Measurements from ENCODE around the gene LCT. TPM values are rescaled to one million over a fixed set of nuclear protein-coding genes. Genes with fewer than 3 reads are reported as not detected.
A peak's percentile ranks its signal among the peaks of the same experiment; 100 is the strongest.
"Not testable (repeated sequence)": the region's sequence is repeated elsewhere in the genome, so short reads cannot be mapped to it uniquely, and the experiment has no call there.

The LCT gene
- total RNA-seq, 1 donor from 2014 or later, result 0.51 TPM

GRCh38 chr2:135822855-135823254, 14.1 kb downstream of the LCT start:
- no peaks in the 10 kb centered on the region for H3K27me3 Mint-ChIP-seq
- intact Hi-C loops (cut with micrococcal nuclease), result loop anchor here (5.0 kb wide), 1 partner anchor 234 kb away; no protein-coding TSS in a partner anchor
- no peak for DNase-seq
- no peak overlapping the region for H3K4me3 Mint-ChIP-seq
- peaks cover 40% of the 10 kb centered on the region for H3K4me1 Mint-ChIP-seq
- H3K36me3 Mint-ChIP-seq (ENCODE audit: low read depth), result peaks cover 24% of the 10 kb centered on the region
- H3K9me3 Mint-ChIP-seq, result peaks cover 13% of the 10 kb centered on the region
- peak overlapping the region; percentile 30 for H3K27ac Mint-ChIP-seq

DNA sequence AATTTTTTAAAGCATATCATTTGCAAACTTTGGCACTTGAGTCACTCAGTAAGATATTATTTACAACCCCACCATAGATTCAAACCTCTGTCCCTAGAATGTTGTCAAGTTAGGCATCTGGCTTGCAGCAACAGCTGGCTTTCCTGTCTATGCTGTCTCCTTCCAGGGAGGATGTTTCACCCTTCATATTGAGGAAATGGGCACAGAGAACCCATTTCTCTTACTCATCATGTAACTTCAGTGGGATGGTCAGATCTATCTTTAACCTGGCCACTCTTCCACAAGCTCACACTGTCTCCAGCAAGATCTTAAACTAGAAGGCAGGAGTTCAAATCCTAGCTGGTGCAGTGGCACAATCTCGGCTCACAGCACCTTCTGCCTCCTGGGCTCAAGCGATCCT, 15.8 kb downstream of the LCT start:
- peaks cover 25% of the 10 kb centered on the region for H3K36me3 Mint-ChIP-seq (ENCODE audit: low read depth)
- DNase-seq, result no peak
- H3K4me3 Mint-ChIP-seq, result peak overlapping the region; percentile 74
- peak overlapping the region; percentile 72 for H3K27ac Mint-ChIP-seq
- H3K4me1 Mint-ChIP-seq, result peaks cover 40% of the 10 kb centered on the region
- no peaks in the 10 kb centered on the region for H3K27me3 Mint-ChIP-seq
- intact Hi-C loops (cut with micrococcal nuclease), result loop anchor here (5.0 kb wide), 1 partner anchor 236 kb away; no protein-coding TSS in a partner anchor
- peaks cover 13% of the 10 kb centered on the region for H3K9me3 Mint-ChIP-seq

DNA sequence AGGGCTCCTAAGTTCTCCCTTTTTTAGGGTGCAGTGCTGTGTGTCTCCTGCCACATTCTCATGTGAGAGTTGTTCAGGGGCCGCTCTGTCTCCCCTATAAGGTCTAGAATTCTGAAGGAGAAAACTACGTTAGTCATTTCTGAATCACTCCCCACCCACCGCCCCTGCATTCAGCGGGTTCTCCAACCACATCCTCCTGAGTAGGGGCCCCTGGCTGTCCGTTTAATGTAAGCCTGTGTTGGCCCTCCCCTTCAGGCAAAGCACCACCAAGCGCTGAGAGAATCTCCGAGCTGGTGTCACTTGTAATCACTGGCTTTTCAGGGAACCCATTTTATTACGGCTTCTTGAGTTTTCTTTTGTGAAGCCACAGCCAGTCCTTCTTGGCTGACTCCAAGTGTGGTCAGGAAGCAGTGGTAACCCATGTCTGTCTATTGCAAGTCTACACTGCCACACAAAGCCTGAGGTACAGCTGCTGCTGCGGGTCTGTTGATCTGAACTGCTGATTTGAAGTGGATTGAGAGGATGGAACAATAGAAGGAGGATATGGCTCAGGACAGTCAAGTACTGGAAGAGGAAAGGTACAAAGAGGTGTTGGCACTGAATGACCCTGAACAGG, 16.9 kb downstream of the LCT start:
- H3K4me3 Mint-ChIP-seq, result peak overlapping the region; percentile 74
- peak; percentile 93 for DNase-seq
- peaks cover 27% of the 10 kb centered on the region for H3K36me3 Mint-ChIP-seq (ENCODE audit: low read depth)
- peak overlapping the region; percentile 83 for H3K27ac Mint-ChIP-seq
- intact Hi-C loops (cut with micrococcal nuclease), result loop anchor here (1.0 to 5.0 kb wide), 6 partner anchors 20 to 768 kb away; partner anchors contain the start of genes RAB3GAP1 and UBXN4
- H3K9me3 Mint-ChIP-seq, result peaks cover 13% of the 10 kb centered on the region
- peaks cover 44% of the 10 kb centered on the region for H3K4me1 Mint-ChIP-seq
- no peaks in the 10 kb centered on the region for H3K27me3 Mint-ChIP-seq

GRCh38 chr2:135818937-135819610, 17.9 kb downstream of the LCT start:
- H3K27ac Mint-ChIP-seq, result peak overlapping the region; percentile 83

GRCh38 chr2:135817951-135818350, 19.0 kb downstream of the LCT start:
- Mint-ChIP-seq H3K4me1 (peaks cover 45% of the 10 kb centered on the region), H3K36me3 (ENCODE audit: low read depth) (peaks cover 15% of the 10 kb centered on the region), H3K4me3 (no peak overlapping the region), H3K9me3 (peaks cover 15% of the 10 kb centered on the region), H3K27ac (no peak overlapping the region), H3K27me3 (no peaks in the 10 kb centered on the region)
- DNase-seq, result no peak
- intact Hi-C loops (cut with micrococcal nuclease), result loop anchor here (5.0 to 10.0 kb wide), 4 partner anchors 153 to 417 kb away; partner anchors contain the start of gene CXCR4

More at GRCh38 chr2:135818937-135819610, 17.9 kb downstream of the LCT start:
- peaks cover 13% of the 10 kb centered on the region for H3K9me3 Mint-ChIP-seq
- H3K36me3 Mint-ChIP-seq (ENCODE audit: low read depth), result peaks cover 25% of the 10 kb centered on the region
- DNase-seq, result peak; percentile 82
- H3K4me3 Mint-ChIP-seq, result peak overlapping the region; percentile 27
- no peaks in the 10 kb centered on the region for H3K27me3 Mint-ChIP-seq
- peaks cover 46% of the 10 kb centered on the region for H3K4me1 Mint-ChIP-seq
- intact Hi-C loops (cut with micrococcal nuclease), result loop anchor here (5.0 to 10.0 kb wide), 4 partner anchors 154 to 416 kb away; partner anchors contain the start of gene CXCR4

DNA sequence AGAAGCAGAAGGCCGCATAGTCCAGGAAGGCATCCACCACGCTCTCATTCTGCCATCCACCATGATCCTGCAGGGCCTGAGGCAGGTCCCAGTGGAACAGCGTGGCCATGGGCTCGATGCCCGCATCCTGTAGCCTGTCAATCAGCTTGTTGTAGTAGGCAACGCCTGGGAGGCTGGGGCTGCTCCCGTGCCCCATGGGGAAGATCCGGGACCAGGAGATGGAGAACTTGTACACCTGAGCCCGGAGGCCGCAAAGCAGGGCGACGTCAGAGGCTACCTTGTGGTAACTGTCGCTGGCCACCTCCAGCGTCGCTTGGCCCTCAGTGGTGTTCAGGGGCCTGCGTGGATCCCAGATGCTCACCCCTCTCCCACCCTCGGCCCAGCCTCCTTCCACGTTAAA, 19.5 kb downstream of the LCT start:
- H3K4me1 Mint-ChIP-seq, result peaks cover 41% of the 10 kb centered on the region
- peaks cover 10% of the 10 kb centered on the region for H3K36me3 Mint-ChIP-seq (ENCODE audit: low read depth)
- peaks cover 12% of the 10 kb centered on the region for H3K9me3 Mint-ChIP-seq
- H3K27ac Mint-ChIP-seq, result no peak overlapping the region
- no peak overlapping the region for H3K4me3 Mint-ChIP-seq
- H3K27me3 Mint-ChIP-seq, result no peaks in the 10 kb centered on the region
- intact Hi-C loops (cut with micrococcal nuclease), result loop anchor here (5.0 to 10.0 kb wide), 4 partner anchors 153 to 417 kb away; partner anchors contain the start of gene CXCR4
- DNase-seq, result no peak

DNA sequence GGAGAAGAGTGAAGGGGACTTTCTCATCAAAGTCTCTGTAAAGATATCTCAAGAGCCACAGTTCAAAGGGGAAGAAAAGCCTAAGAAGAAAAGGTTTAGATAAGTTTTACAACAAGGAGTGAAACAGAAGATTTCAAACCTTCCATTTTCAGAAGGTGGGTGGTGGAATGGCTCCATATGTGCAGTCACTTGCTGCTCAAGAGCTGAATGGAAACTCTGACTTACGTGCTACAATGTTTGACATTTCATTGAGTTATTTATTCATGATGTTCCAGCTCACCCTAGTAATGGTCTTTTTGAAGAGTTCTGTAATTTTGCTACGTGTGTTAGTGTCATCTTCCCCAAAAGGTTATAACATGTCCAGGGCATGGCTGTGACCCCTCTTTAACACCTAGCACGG, 21.7 kb downstream of the LCT start:
- Mint-ChIP-seq H3K27me3 (no peaks in the 10 kb centered on the region), H3K9me3 (peaks cover 19% of the 10 kb centered on the region), H3K27ac (peak overlapping the region; percentile 90), H3K36me3 (ENCODE audit: low read depth) (peaks cover 13% of the 10 kb centered on the region), H3K4me3 (peak overlapping the region; percentile 17), H3K4me1 (peaks cover 25% of the 10 kb centered on the region)
- DNase-seq, result no peak
- intact Hi-C loops (cut with micrococcal nuclease), result loop anchor here (1.0 to 10.0 kb wide), 5 partner anchors 18 to 420 kb away; partner anchors contain the start of gene CXCR4

DNA sequence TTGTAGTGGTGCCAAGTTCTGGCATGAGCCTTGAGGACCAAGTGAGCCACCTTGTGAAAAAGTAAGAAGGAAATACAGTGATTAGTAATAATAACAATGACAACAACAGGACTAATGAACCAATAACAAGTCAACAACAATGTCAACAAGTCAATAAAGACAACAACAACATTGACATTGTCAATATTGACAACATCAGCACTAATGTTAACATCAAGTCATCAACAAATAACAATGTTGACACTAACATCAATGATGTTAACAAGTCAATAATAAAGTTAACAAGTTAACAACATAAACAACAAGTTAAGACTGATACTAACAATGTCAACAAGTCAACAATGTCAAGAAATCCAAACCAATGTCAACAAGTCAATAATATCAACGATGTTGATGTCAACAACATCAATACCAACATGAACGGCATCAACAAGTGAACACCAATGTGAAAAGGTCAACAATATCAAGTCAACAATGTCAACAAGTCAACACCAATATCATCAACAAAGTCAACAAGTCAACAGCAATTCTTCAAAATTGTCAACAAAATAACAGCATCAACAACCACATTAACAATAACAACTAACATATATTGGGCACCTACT, 24.0 kb downstream of the LCT start:
- no peak overlapping the region for H3K4me3 Mint-ChIP-seq
- no peak for DNase-seq
- H3K27ac Mint-ChIP-seq, result no peak overlapping the region
- peaks cover 10% of the 10 kb centered on the region for H3K4me1 Mint-ChIP-seq
- intact Hi-C loops (cut with micrococcal nuclease), result loop anchor here (10.0 kb wide), 2 partner anchors 148 to 422 kb away; no protein-coding TSS in a partner anchor
- H3K36me3 Mint-ChIP-seq (ENCODE audit: low read depth), result peaks cover 16% of the 10 kb centered on the region
- no peaks in the 10 kb centered on the region for H3K27me3 Mint-ChIP-seq
- peaks cover 19% of the 10 kb centered on the region for H3K9me3 Mint-ChIP-seq

- Mint-ChIP-seq H3K36me3 (ENCODE audit: low read depth) (peaks cover 16% of the 10 kb centered on the region), H3K9me3 (peaks cover 10% of the 10 kb centered on the region)
- intact Hi-C loops (cut with micrococcal nuclease); H3K4me1 Mint-ChIP-seq; H3K27ac Mint-ChIP-seq; DNase-seq; H3K27me3 Mint-ChIP-seq; H3K4me3 Mint-ChIP-seq: not testable (repeated sequence)
Measured at GRCh38 chr2:135807874-135808273, 29.1 kb downstream of the LCT start.

DNA sequence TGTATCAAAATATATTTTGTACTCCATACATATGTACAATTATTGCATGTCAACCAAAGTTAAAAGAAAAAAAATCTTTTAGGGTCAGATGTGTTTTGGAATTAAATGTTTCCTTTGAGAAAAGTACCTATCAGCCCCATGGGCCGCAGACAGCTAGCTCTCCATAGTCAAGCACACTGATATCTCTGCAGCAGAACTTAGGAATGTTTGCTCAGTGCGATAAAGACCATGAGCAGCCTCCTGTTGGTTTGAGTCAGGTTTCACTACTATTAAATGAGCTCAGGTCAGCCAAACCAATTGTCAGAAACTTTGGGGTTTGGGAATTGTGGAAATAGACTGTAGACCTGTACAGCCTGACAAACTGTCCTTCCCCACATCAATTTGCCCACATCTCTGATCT, 33.7 kb downstream of the LCT start:
- H3K27me3 Mint-ChIP-seq, result no peaks in the 10 kb centered on the region

DNA sequence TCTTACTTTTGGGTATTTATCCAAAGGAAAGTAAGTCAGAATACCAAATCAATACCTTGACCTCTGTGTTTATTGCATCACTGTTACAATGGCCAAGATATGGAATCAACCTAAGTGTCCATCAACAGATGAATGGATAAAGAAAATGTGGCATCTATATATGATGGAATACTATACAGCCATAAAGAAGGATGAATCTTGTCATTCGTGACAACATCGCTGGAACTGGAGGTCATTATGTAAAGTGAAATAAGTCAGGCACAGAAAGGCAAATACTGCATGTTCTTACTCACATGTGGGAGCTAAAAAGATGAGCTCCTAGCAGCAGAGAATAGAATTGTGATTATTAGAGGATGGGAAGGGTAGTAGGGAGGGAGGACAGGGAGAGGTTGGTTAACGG, 34.6 kb downstream of the LCT start:
- no peak for DNase-seq
- peaks cover 9% of the 10 kb centered on the region for H3K9me3 Mint-ChIP-seq
- no peak overlapping the region for H3K27ac Mint-ChIP-seq
- intact Hi-C loops (cut with micrococcal nuclease), result no loop called here
- H3K36me3 Mint-ChIP-seq (ENCODE audit: low read depth), result peaks cover 28% of the 10 kb centered on the region
- peaks cover 5% of the 10 kb centered on the region for H3K4me1 Mint-ChIP-seq
- H3K4me3 Mint-ChIP-seq, result no peak overlapping the region
- no peaks in the 10 kb centered on the region for H3K27me3 Mint-ChIP-seq

More for the DNA sequence above, 33.7 kb downstream of the LCT start:
- DNase-seq, result no peak
- intact Hi-C loops (cut with micrococcal nuclease), result no loop called here
- no peak overlapping the region for H3K4me3 Mint-ChIP-seq
- H3K27ac Mint-ChIP-seq, result no peak overlapping the region
- no peaks in the 10 kb centered on the region for H3K4me1 Mint-ChIP-seq
- H3K36me3 Mint-ChIP-seq (ENCODE audit: low read depth), result peaks cover 28% of the 10 kb centered on the region
- peaks cover 9% of the 10 kb centered on the region for H3K9me3 Mint-ChIP-seq

GRCh38 chr2:135800513-135801460, 36.2 kb downstream of the LCT start:
- no peak overlapping the region for H3K27ac Mint-ChIP-seq
- DNase-seq, result no peak
- H3K9me3 Mint-ChIP-seq, result peaks cover 9% of the 10 kb centered on the region
- H3K4me3 Mint-ChIP-seq, result no peak overlapping the region
- intact Hi-C loops (cut with micrococcal nuclease), result no loop called here
- H3K4me1 Mint-ChIP-seq, result peaks cover 6% of the 10 kb centered on the region
- peaks cover 28% of the 10 kb centered on the region for H3K36me3 Mint-ChIP-seq (ENCODE audit: low read depth)
- no peaks in the 10 kb centered on the region for H3K27me3 Mint-ChIP-seq

DNA sequence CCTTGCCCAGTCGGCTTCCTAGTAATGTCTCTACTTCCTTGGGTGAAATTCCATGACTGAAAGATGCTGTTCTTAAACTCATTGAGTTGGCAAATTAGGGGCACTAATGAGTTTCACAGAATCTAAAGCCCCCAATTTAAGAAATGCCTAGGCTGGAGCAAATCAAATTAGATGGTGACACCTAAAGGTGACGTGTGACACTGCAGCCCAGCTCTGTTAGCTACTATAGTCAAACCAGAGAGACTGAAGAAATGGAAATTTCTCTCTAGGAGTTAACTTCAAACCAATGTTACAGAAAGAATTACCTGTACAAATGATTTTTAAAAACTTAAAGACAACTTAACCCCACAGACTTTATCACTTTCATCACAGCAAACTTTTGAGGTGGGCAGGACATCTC, 37.2 kb downstream of the LCT start:
- H3K27me3 Mint-ChIP-seq, result no peaks in the 10 kb centered on the region
- peaks cover 12% of the 10 kb centered on the region for H3K4me1 Mint-ChIP-seq

More for the DNA sequence above, 37.2 kb downstream of the LCT start:
- Mint-ChIP-seq H3K9me3 (peaks cover 9% of the 10 kb centered on the region), H3K4me3 (no peak overlapping the region), H3K27ac (no peak overlapping the region), H3K36me3 (ENCODE audit: low read depth) (peaks cover 28% of the 10 kb centered on the region)
- DNase-seq, result no peak
- intact Hi-C loops (cut with micrococcal nuclease), result loop anchor here (5.0 kb wide), 1 partner anchor 797 kb away; no protein-coding TSS in a partner anchor
